GM21825 (cell line): Measurements from ENCODE around the gene ST6GALNAC3.
"Not testable (repeated sequence)": the region's sequence is repeated elsewhere in the genome, so short reads cannot be mapped to it uniquely, and the experiment has no call there.

Experiments used
- ATAC-seq: cut with Tn5 transposase; IDR thresholded peaks from one replicate; pipeline ENCODE4 v1.9.1; 2021; ENCODE audit warnings: mild to moderate bottlenecking, moderate library complexity; ENCODE audit not compliant: unreplicated experiment

ST6GALNAC3 gene

GRCh38 chr1:76613886-76614285 is 539.3 kb downstream of the ST6GALNAC3 start:
- no peak for ATAC-seq

- ATAC-seq, result no peak
Measured at GRCh38 chr1:76615253-76616035, 540.9 kb downstream of the ST6GALNAC3 start.

- no peak for ATAC-seq
Measured at GRCh38 chr1:76620371-76620770, 545.8 kb downstream of the ST6GALNAC3 start.

GRCh38 chr1:76622774-76623528 is 548.4 kb downstream of the ST6GALNAC3 start:
- no peak for ATAC-seq

- ATAC-seq, result no peak
Measured at GRCh38 chr1:76625886-76626678, 551.5 kb downstream of the ST6GALNAC3 start.

- ATAC-seq, result no peak
Measured at GRCh38 chr1:76627498-76627897, 553.0 kb downstream of the ST6GALNAC3 start.

- ATAC-seq, result no peak
Measured at GRCh38 chr1:76627901-76628300, 553.4 kb downstream of the ST6GALNAC3 start.

- ATAC-seq, result no peak
Measured at GRCh38 chr1:76632136-76632535, 557.6 kb downstream of the ST6GALNAC3 start.

- no peak for ATAC-seq
Measured at GRCh38 chr1:76635784-76636183, 561.2 kb downstream of the ST6GALNAC3 start.

GRCh38 chr1:76639181-76639580 is 564.6 kb downstream of the ST6GALNAC3 start:
- ATAC-seq, result no peak

- ATAC-seq, result no peak
Measured at GRCh38 chr1:76640092-76640491, 565.5 kb downstream of the ST6GALNAC3 start.

- ATAC-seq, result no peak
Measured at GRCh38 chr1:76640723-76641122, 566.2 kb downstream of the ST6GALNAC3 start.

GRCh38 chr1:76644139-76644538 is 569.6 kb downstream of the ST6GALNAC3 start:
- ATAC-seq, result no peak

GRCh38 chr1:76652860-76653259 is 578.3 kb downstream of the ST6GALNAC3 start:
- not testable (repeated sequence) for ATAC-seq

GRCh38 chr1:76657623-76658022 is 583.1 kb downstream of the ST6GALNAC3 start:
- ATAC-seq, result no peak

GRCh38 chr1:76659171-76659940 is 584.8 kb downstream of the ST6GALNAC3 start:
- no peak for ATAC-seq

- no peak for ATAC-seq
Measured at GRCh38 chr1:76661531-76661930, 587.0 kb downstream of the ST6GALNAC3 start.

GRCh38 chr1:76666499-76666898 is 592.0 kb downstream of the ST6GALNAC3 start:
- ATAC-seq, result no peak

GRCh38 chr1:76668046-76668445 is 593.5 kb downstream of the ST6GALNAC3 start:
- peak; percentile 84 for ATAC-seq

GRCh38 chr1:76669131-76669530 is 594.6 kb downstream of the ST6GALNAC3 start:
- ATAC-seq, result no peak
